ENCODE measurements around the gene BANF1.

BANF1 gene

GRCh38 chr11:66042227-66042995 is 40.1 kb downstream of the BANF1 start:
- no peak for ATAC-seq

- ATAC-seq = no peak
These were observed 40.9 kb downstream of the BANF1 start for GRCh38 chr11:66042996-66043906.

GRCh38 chr11:66044757-66045156 is 42.5 kb downstream of the BANF1 start:
- ATAC-seq = peak; percentile 71 to 80

- ATAC-seq = peak; percentile 87 to 90
These were observed 42.9 kb downstream of the BANF1 start for GRCh38 chr11:66045177-66045639.

DNA sequence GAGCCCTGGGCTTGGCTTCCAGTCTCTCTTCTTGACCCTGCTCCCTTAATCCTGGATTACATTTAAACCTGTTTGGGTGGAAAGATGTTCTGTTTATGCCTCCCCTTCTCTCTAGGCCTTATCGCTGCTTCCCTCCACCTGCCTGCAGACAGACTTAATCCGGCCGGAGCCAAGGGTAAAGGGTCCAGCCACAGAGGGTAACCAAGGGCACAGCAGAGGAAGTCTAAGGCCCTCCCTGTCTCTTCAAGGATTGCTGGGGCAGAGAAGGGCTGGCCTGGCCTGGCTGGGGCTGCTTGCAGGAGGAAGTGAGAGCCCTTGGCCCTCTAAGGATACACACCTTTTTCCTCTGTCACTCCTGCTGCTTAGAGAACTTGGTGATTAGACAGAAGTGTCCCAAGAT is 44.6 kb downstream of the BANF1 start:
- no peak for ATAC-seq

DNA sequence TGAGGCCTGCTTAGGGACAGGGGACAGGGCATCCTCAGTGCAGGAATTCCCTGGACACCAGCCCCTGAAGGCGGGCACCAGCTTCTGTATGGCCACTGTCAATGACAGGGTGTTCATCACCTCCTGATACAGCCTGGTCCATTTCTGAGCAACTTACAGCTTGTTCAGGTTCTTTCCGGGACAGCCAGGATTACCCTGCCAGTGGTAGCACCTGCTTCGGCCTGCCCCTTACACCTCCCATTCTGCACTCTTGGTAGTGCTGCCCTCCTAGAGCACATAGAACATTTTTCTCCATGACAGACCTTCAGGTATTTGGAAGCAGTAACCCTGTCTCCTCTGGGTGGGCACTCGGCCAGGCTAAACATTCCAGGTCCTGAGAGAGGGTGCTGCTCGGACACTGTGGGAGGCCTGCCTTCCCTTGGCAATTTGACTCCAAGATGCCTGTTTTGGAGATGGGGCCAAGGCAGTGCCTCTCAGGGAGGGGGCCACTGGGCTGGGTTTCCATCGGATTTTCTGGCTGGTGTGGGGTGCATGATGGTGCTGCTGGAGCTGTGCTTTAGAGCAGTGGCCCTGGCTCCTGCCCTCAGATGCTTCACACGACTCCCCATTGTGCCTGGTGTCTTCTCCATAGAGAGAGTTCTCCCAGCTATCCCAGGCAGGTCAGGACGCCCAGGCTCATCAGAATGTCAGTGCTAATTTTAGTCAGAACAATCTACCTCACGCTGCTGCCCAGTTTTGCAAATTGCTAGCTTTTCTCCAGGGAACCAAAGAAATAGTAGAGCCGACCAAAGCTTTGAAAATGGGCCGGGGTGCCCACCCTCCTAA is 45.5 kb downstream of the BANF1 start:
- ATAC-seq = no peak

GRCh38 chr11:66048547-66049323 is 46.4 kb downstream of the BANF1 start, which contains the start of gene GAL3ST3:
TSS of gene GAL3ST3 (minus strand) at chr11:66049161. CDS start at chr11:66045415, 3,746 bp downstream.
- no peak for ATAC-seq

- ATAC-seq = no peak
These were observed 48.4 kb downstream of the BANF1 start for GRCh38 chr11:66050581-66051231.

- ATAC-seq = no peak
These were observed 49.1 kb downstream of the BANF1 start for GRCh38 chr11:66051371-66051765.

- peak; percentile 99 for ATAC-seq
These were observed 49.7 kb downstream of the BANF1 start, which contains the start of gene SF3B2 for GRCh38 chr11:66051766-66052663. TSS of gene SF3B2 (plus strand) at chr11:66052364. CDS start at chr11:66052385, 21 bp downstream.

- no peak for ATAC-seq
These were observed 50.3 kb downstream of the BANF1 start for GRCh38 chr11:66052664-66052982.
